Suprapubic skin (tissue), 4 donors: ENCODE data around the gene HECTD1.

Experiments
- CTCF ChIP-seq, 2 donors: fragments of 200-600 bp in 1 of 2; fragments of 450-650 bp in 1 of 2; sonication (generic) in 1 of 2; IDR thresholded peaks; one replicate each; pipeline ENCODE4 v1.5.1; 2016 to 2019; ENCODE audit warnings: antibody characterized with exemption in 2 of 2, mild to moderate bottlenecking in 1 of 2, moderate library complexity in 1 of 2
- POLR2A ChIP-seq, 2 donors: fragments of 450-650 bp; IDR thresholded peaks; one replicate each; pipeline ENCODE4 v1.6.1; 2017; ENCODE audit warnings: antibody characterized with exemption in 2 of 2, mild to moderate bottlenecking in 2 of 2, moderate library complexity in 2 of 2
- POLR2AphosphoS5 ChIP-seq, 3 donors: sonication (generic); formaldehyde crosslinking; IDR thresholded peaks; one replicate each; pipeline ENCODE4 v1.6.1; 2017; ENCODE audit warnings: antibody characterized with exemption in 3 of 3

- TF ChIP-seq CTCF (IDR thresholded peaks at IDR 0.05) (no peak), POLR2AphosphoS5 (IDR thresholded peaks at IDR 0.05) (no peak), POLR2A (IDR thresholded peaks at IDR 0.05) (no peak)
Observed at GRCh38 chr14:31194095-31194494, 13.5 kb downstream of the HECTD1 start.
